ENCODE measurements around the gene CHCHD3. TPM values are rescaled to one million over a fixed set of nuclear protein-coding genes. Genes with fewer than 3 reads are reported as not detected.

CHCHD3 gene
- total and polyA plus RNA-seq, 2 donors, result 22.5 to 56.6 TPM

- H3K27me3 ChIP-seq (ENCODE audit: control insufficient read depth in 2 of 2, insufficient read depth in 1 of 2, low read length in 1 of 2), result no peaks in the 10 kb centered on the region
- no peak overlapping the region for H3K27ac ChIP-seq (ENCODE audit: low read depth in 1 of 2, low read length in 1 of 2)
- H3K36me3 ChIP-seq (ENCODE audit: control insufficient read depth in 2 of 2, insufficient read depth in 2 of 2, low read length in 1 of 2), result peaks cover 9 to 23% of the 10 kb centered on the region in 2 donors
- H3K4me1 ChIP-seq (ENCODE audit: control insufficient read depth in 2 of 2, insufficient read depth in 2 of 2, low read length in 2 of 2), result no peaks in the 10 kb centered on the region
- H3K4me3 ChIP-seq (ENCODE audit: low read length in 2 of 2), result no peak overlapping the region
- no peaks in the 10 kb centered on the region for H3K9me3 ChIP-seq (ENCODE audit: control insufficient read depth in 2 of 2, insufficient read depth in 1 of 2, low read length in 1 of 2)
- 97% methylated on average over 1 of the region's 1 CpG for WGBS
- DNase-seq (ENCODE audit: low read depth in 6 of 9, low spot score in 9 of 9), result no peak
Measured at GRCh38 chr7:133065301-133065700, 16.6 kb downstream of the CHCHD3 start.

GRCh38 chr7:133064082-133064820 is 17.6 kb downstream of the CHCHD3 start:
- 97% methylated on average over 4 of the region's 4 CpGs for WGBS

GRCh38 chr7:133061792-133062191 is 20.1 kb downstream of the CHCHD3 start:
- Histone ChIP-seq H3K36me3 (ENCODE audit: control insufficient read depth in 2 of 2, insufficient read depth in 2 of 2, low read length in 1 of 2) (peaks cover 4 to 7% of the 10 kb centered on the region in 2 donors), H3K9me3 (ENCODE audit: control insufficient read depth in 2 of 2, insufficient read depth in 1 of 2, low read length in 1 of 2) (no peaks in the 10 kb centered on the region), H3K27me3 (ENCODE audit: control insufficient read depth in 2 of 2, insufficient read depth in 1 of 2, low read length in 1 of 2) (no peaks in the 10 kb centered on the region), H3K27ac (ENCODE audit: low read depth in 1 of 2, low read length in 1 of 2) (no peak overlapping the region), H3K4me1 (ENCODE audit: control insufficient read depth in 2 of 2, insufficient read depth in 2 of 2, low read length in 2 of 2) (no peaks in the 10 kb centered on the region), H3K4me3 (ENCODE audit: low read length in 2 of 2) (no peak overlapping the region)
- no peak for DNase-seq (ENCODE audit: low read depth in 6 of 9, low spot score in 9 of 9)
- WGBS, result 94% methylated on average over 2 of the region's 2 CpGs

More at GRCh38 chr7:133064082-133064820, 17.6 kb downstream of the CHCHD3 start:
- Histone ChIP-seq H3K4me1 (ENCODE audit: control insufficient read depth in 2 of 2, insufficient read depth in 2 of 2, low read length in 2 of 2) (no peaks in the 10 kb centered on the region), H3K36me3 (ENCODE audit: control insufficient read depth in 2 of 2, insufficient read depth in 2 of 2, low read length in 1 of 2) (peaks cover 11 to 21% of the 10 kb centered on the region in 2 donors), H3K4me3 (ENCODE audit: low read length in 2 of 2) (no peak overlapping the region), H3K9me3 (ENCODE audit: control insufficient read depth in 2 of 2, insufficient read depth in 1 of 2, low read length in 1 of 2) (no peaks in the 10 kb centered on the region), H3K27me3 (ENCODE audit: control insufficient read depth in 2 of 2, insufficient read depth in 1 of 2, low read length in 1 of 2) (no peaks in the 10 kb centered on the region), H3K27ac (ENCODE audit: low read depth in 1 of 2, low read length in 1 of 2) (no peak overlapping the region)
- DNase-seq (ENCODE audit: low read depth in 6 of 9, low spot score in 9 of 9), result no peak

- H3K27me3 ChIP-seq (ENCODE audit: control insufficient read depth in 2 of 2, insufficient read depth in 1 of 2, low read length in 1 of 2), result no peaks in the 10 kb centered on the region
- H3K9me3 ChIP-seq (ENCODE audit: control insufficient read depth in 2 of 2, insufficient read depth in 1 of 2, low read length in 1 of 2), result no peaks in the 10 kb centered on the region
- H3K36me3 ChIP-seq (ENCODE audit: control insufficient read depth in 2 of 2, insufficient read depth in 2 of 2, low read length in 1 of 2), result peaks cover 2 to 5% of the 10 kb centered on the region in 2 donors
- DNase-seq (ENCODE audit: low read depth in 6 of 9, low spot score in 9 of 9), result no peak
- no peak overlapping the region for H3K27ac ChIP-seq (ENCODE audit: low read depth in 1 of 2, low read length in 1 of 2)
- WGBS, result 92% methylated on average over 2 of the region's 2 CpGs
- no peaks in the 10 kb centered on the region for H3K4me1 ChIP-seq (ENCODE audit: control insufficient read depth in 2 of 2, insufficient read depth in 2 of 2, low read length in 2 of 2)
- no peak overlapping the region for H3K4me3 ChIP-seq (ENCODE audit: low read length in 2 of 2)
Measured at GRCh38 chr7:133061357-133061756, 20.5 kb downstream of the CHCHD3 start.

GRCh38 chr7:133060004-133060403 is 21.9 kb downstream of the CHCHD3 start:
- Histone ChIP-seq H3K4me3 (ENCODE audit: low read length in 2 of 2) (no peak overlapping the region), H3K9me3 (ENCODE audit: control insufficient read depth in 2 of 2, insufficient read depth in 1 of 2, low read length in 1 of 2) (no peaks in the 10 kb centered on the region), H3K36me3 (ENCODE audit: control insufficient read depth in 2 of 2, insufficient read depth in 2 of 2, low read length in 1 of 2) (peaks cover 2 to 3% of the 10 kb centered on the region in 2 donors), H3K27me3 (ENCODE audit: control insufficient read depth in 2 of 2, insufficient read depth in 1 of 2, low read length in 1 of 2) (no peaks in the 10 kb centered on the region), H3K4me1 (ENCODE audit: control insufficient read depth in 2 of 2, insufficient read depth in 2 of 2, low read length in 2 of 2) (no peaks in the 10 kb centered on the region), H3K27ac (ENCODE audit: low read depth in 1 of 2, low read length in 1 of 2) (no peak overlapping the region)
- WGBS, result 90% methylated on average over 6 of the region's 6 CpGs
- DNase-seq (ENCODE audit: low read depth in 6 of 9, low spot score in 9 of 9), result no peak

- H3K4me1 ChIP-seq (ENCODE audit: control insufficient read depth in 2 of 2, insufficient read depth in 2 of 2, low read length in 2 of 2), result no peaks in the 10 kb centered on the region
- H3K9me3 ChIP-seq (ENCODE audit: control insufficient read depth in 2 of 2, insufficient read depth in 1 of 2, low read length in 1 of 2), result no peaks in the 10 kb centered on the region
- no peak overlapping the region for H3K4me3 ChIP-seq (ENCODE audit: low read length in 2 of 2)
- H3K36me3 ChIP-seq (ENCODE audit: control insufficient read depth in 2 of 2, insufficient read depth in 2 of 2, low read length in 1 of 2), result peaks cover 2 to 3% of the 10 kb centered on the region in 2 donors
- H3K27ac ChIP-seq (ENCODE audit: low read depth in 1 of 2, low read length in 1 of 2), result no peak overlapping the region
- no peak for DNase-seq (ENCODE audit: low read depth in 6 of 9, low spot score in 9 of 9)
- no peaks in the 10 kb centered on the region for H3K27me3 ChIP-seq (ENCODE audit: control insufficient read depth in 2 of 2, insufficient read depth in 1 of 2, low read length in 1 of 2)
- WGBS, result 98% methylated on average over 6 of the region's 6 CpGs
Measured at GRCh38 chr7:133059263-133059662, 22.6 kb downstream of the CHCHD3 start.

- Histone ChIP-seq H3K4me3 (ENCODE audit: low read length in 2 of 2) (no peak overlapping the region), H3K4me1 (ENCODE audit: control insufficient read depth in 2 of 2, insufficient read depth in 2 of 2, low read length in 2 of 2) (no peaks in the 10 kb centered on the region), H3K36me3 (ENCODE audit: control insufficient read depth in 2 of 2, insufficient read depth in 2 of 2, low read length in 1 of 2) (peaks cover 0 to 3% of the 10 kb centered on the region in 2 donors), H3K27ac (ENCODE audit: low read depth in 1 of 2, low read length in 1 of 2) (no peak overlapping the region), H3K27me3 (ENCODE audit: control insufficient read depth in 2 of 2, insufficient read depth in 1 of 2, low read length in 1 of 2) (no peaks in the 10 kb centered on the region), H3K9me3 (ENCODE audit: control insufficient read depth in 2 of 2, insufficient read depth in 1 of 2, low read length in 1 of 2) (no peaks in the 10 kb centered on the region)
- no peak for DNase-seq (ENCODE audit: low read depth in 6 of 9, low spot score in 9 of 9)
- WGBS, result 98% methylated on average over 4 of the region's 4 CpGs
Measured at GRCh38 chr7:133056370-133057238, 25.3 kb downstream of the CHCHD3 start.

- Histone ChIP-seq H3K4me1 (ENCODE audit: control insufficient read depth in 2 of 2, insufficient read depth in 2 of 2, low read length in 2 of 2) (peaks cover 0 to 3% of the 10 kb centered on the region in 2 donors), H3K27ac (ENCODE audit: low read depth in 1 of 2, low read length in 1 of 2) (no peak overlapping the region), H3K4me3 (ENCODE audit: low read length in 2 of 2) (no peak overlapping the region)
Measured at GRCh38 chr7:133054162-133054840, 27.6 kb downstream of the CHCHD3 start.

More at GRCh38 chr7:133054162-133054840, 27.6 kb downstream of the CHCHD3 start:
- no peak for DNase-seq (ENCODE audit: low read depth in 6 of 9, low spot score in 9 of 9)
- Histone ChIP-seq H3K36me3 (ENCODE audit: control insufficient read depth in 2 of 2, insufficient read depth in 2 of 2, low read length in 1 of 2) (no peaks in the 10 kb centered on the region), H3K27me3 (ENCODE audit: control insufficient read depth in 2 of 2, insufficient read depth in 1 of 2, low read length in 1 of 2) (no peaks in the 10 kb centered on the region), H3K9me3 (ENCODE audit: control insufficient read depth in 2 of 2, insufficient read depth in 1 of 2, low read length in 1 of 2) (no peaks in the 10 kb centered on the region)
- WGBS, result 95% methylated on average over 2 of the region's 2 CpGs
